Subcutaneous abdominal adipose tissue (tissue), 5 donors: ENCODE data around the gene CD79A.

Source experiments
- H3K27ac ChIP-seq: one replicate; pipeline ENCODE4 v1.7.0; 2013; ENCODE audit warnings: low read depth, mild to moderate bottlenecking, inconsistent platforms, low read length, moderate library complexity
- H3K27me3 ChIP-seq, 5 donors: one replicate each; pipeline ENCODE4 v1.7.0; 2013; ENCODE audit warnings: low read length in 5 of 5, inconsistent platforms in 1 of 5; ENCODE audit not compliant: control insufficient read depth in 5 of 5, insufficient read depth in 4 of 5
- H3K36me3 ChIP-seq, 5 donors: one replicate each; pipeline ENCODE4 v1.7.0; 2013; ENCODE audit warnings: low read length in 5 of 5; ENCODE audit not compliant: control insufficient read depth in 5 of 5, insufficient read depth in 5 of 5
- H3K4me1 ChIP-seq, 5 donors: one replicate each; pipeline ENCODE4 v1.7.0; 2013; ENCODE audit warnings: low read length in 5 of 5, mild to moderate bottlenecking in 3 of 5, moderate library complexity in 1 of 5; ENCODE audit not compliant: control insufficient read depth in 5 of 5, insufficient read depth in 5 of 5
- H3K4me3 ChIP-seq, 5 donors: one replicate each; pipeline ENCODE4 v1.7.0; 2013; ENCODE audit warnings: low read length in 5 of 5, low read depth in 1 of 5
- H3K9ac ChIP-seq, 5 donors: one replicate each; pipeline ENCODE4 v1.7.0; 2013; ENCODE audit warnings: low read length in 5 of 5, mild to moderate bottlenecking in 4 of 5, moderate library complexity in 3 of 5
- H3K9me3 ChIP-seq, 5 donors: one replicate each; pipeline ENCODE4 v1.7.0; 2013; ENCODE audit warnings: low read length in 5 of 5; ENCODE audit not compliant: control insufficient read depth in 5 of 5
- donor health status: healthy.
- donor health status: healthy.
- donor health status: healthy.
- donor health status: healthy.
- donor health status: healthy.

Gene CD79A

GRCh38 chr19:41882568-41883462 is 5.7 kb downstream of the CD79A start, which contains the start of gene ARHGEF1:
Gene ARHGEF1 (plus strand): TSS chr19:41883184. CDS start chr19:41888083, 4,899 bp downstream.
- H3K27me3 ChIP-seq: no peaks in the 10 kb centered on the region
- peak within 1 kb of the TSS; percentile 82 for H3K27ac ChIP-seq
- H3K36me3 ChIP-seq: peaks cover 0 to 6% (median 0%) of the 10 kb centered on the region in 5 donors
- H3K4me3 ChIP-seq: peak within 1 kb of the TSS; percentile 80 to 97 (median 95)
- H3K9me3 ChIP-seq: no peaks in the 10 kb centered on the region
- H3K9ac ChIP-seq: peak within 1 kb of the TSS; percentile 45 to 96 (median 94)
- peaks cover 4 to 53% (median 38%) of the 10 kb centered on the region in 5 donors for H3K4me1 ChIP-seq

DNA sequence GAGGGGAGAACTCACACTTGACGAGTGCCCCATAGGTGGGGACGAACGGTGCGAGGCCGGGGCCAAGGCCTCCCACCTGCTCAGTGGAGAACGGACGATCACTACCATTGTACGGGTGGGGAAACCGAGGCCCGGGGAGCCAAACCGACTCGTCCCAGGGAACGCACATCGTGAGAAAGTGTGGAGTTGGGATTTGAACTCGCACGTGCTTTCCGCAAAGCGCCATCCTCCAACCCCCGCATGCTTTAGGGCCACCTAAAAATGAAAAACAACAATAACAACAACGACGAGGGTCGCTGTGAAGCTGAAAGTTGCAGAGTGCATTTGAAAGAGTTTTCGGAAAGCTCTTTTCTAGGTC is 6.4 kb downstream of the CD79A start:
- Histone ChIP-seq H3K27me3 (no peaks in the 10 kb centered on the region), H3K9me3 (no peaks in the 10 kb centered on the region), H3K4me3 (peak overlapping the region; percentile 80 to 97 (median 95)), H3K9ac (peak overlapping the region; percentile 45 to 96 (median 94)), H3K27ac (peak overlapping the region; percentile 82), H3K4me1 (peaks cover 4 to 52% (median 38%) of the 10 kb centered on the region in 5 donors), H3K36me3 (peaks cover 0 to 12% (median 6%) of the 10 kb centered on the region in 5 donors)

DNA sequence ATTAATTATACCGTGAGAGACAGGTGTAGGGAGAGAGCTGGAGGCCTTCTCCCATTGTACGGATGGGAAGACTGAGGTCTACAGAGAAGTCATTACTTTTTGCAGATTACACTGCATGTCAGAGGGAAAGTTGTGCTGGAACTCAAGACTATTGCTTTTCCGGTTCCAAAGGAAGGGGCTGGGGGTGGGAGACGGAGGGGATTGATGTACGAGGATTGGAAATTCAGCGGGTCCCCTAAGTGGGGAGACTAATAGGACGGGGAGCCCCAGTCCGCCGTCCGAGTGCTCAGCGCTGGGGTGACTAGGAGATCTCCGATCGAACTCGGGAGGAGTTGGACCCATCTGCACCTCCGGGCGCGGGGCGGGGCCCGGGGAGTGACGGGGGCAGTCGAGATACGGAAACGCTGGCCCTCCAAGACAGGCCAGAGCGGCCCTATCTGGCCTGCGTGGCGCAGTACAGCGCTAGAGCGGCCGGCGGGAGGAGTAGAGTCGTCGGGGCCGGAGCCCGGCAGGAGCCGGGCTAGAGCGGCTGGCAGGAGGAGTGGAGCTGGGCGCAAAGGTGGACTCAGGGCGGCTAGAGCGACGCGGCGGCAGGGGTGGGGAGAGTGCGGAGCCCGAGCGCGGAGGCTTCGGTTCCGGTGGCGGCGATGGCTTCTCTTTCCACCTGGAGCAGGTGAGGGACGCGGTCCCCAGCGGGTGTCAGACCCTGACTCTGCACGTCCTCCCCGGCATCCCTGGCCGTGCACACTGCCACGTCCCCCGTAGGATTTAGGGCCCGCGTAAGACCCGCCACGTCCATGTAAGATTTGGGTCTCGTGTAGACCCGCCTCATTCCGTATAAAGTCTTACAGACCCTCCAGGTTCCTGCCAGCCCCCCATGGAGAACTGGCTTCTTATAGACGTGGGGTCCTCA is 7.0 kb downstream of the CD79A start:
- Histone ChIP-seq H3K4me3 (peak overlapping the region; percentile 80 to 97 (median 95)), H3K9me3 (no peaks in the 10 kb centered on the region), H3K9ac (peak overlapping the region; percentile 74 to 96 (median 94)), H3K27me3 (no peaks in the 10 kb centered on the region), H3K4me1 (peaks cover 4 to 52% (median 38%) of the 10 kb centered on the region in 5 donors), H3K36me3 (peaks cover 0 to 18% (median 10%) of the 10 kb centered on the region in 5 donors), H3K27ac (peak overlapping the region; percentile 82)

GRCh38 chr19:41886761-41887710 is 10.0 kb downstream of the CD79A start:
- Histone ChIP-seq H3K4me1 (peaks cover 4 to 52% (median 38%) of the 10 kb centered on the region in 5 donors), H3K4me3 (no peak overlapping the region), H3K27me3 (no peaks in the 10 kb centered on the region)

DNA sequence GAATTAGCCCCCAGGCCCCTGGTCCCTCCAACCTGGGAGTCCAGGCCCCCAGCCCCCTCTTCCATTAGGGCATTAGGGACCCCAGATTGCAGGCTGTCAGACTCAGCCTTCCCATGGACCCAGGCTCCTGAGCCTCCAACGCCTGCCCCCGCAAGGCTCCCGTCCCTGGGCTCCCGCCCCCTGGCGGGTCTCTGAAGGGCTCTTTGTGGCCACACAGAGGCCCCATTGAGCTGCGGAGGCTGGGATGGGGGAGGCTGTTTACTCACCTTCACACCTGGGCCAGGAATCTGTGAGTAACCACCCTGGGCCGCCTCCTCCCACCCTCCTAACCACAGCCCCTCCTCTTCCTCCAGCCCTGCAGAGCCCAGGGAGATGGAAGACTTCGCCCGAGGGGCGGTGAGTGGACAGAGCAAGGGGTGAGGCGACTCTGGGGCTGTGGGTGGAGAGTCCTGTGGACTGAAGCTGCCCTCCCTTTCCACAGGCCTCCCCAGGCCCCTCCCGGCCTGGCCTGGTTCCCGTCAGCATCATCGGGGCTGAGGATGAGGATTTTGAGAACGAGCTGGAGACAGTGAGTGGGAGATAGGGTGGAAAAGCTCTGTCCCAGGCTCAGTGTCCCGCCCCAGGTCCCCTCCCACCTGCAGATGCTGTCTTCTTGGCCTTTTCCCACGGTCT is 10.8 kb downstream of the CD79A start:
- H3K27me3 ChIP-seq: no peaks in the 10 kb centered on the region
- peaks cover 4 to 43% (median 31%) of the 10 kb centered on the region in 5 donors for H3K4me1 ChIP-seq
- H3K9me3 ChIP-seq: no peaks in the 10 kb centered on the region
- H3K9ac ChIP-seq: peak overlapping the region in 1 of 5 donors; percentile 21
- peaks cover 0 to 52% (median 28%) of the 10 kb centered on the region in 5 donors for H3K36me3 ChIP-seq
- H3K4me3 ChIP-seq: no peak overlapping the region
- H3K27ac ChIP-seq: no peak overlapping the region

More at GRCh38 chr19:41886761-41887710, 10.0 kb downstream of the CD79A start:
- H3K9me3 ChIP-seq: no peaks in the 10 kb centered on the region
- peak overlapping the region; percentile 1 to 31 (median 16) for H3K9ac ChIP-seq
- peaks cover 0 to 44% (median 20%) of the 10 kb centered on the region in 5 donors for H3K36me3 ChIP-seq
- no peak overlapping the region for H3K27ac ChIP-seq

- Histone ChIP-seq H3K4me3 (no peak overlapping the region), H3K27ac (no peak overlapping the region), H3K4me1 (peaks cover 4 to 35% (median 23%) of the 10 kb centered on the region in 5 donors), H3K27me3 (no peaks in the 10 kb centered on the region), H3K9ac (no peak overlapping the region), H3K9me3 (no peaks in the 10 kb centered on the region), H3K36me3 (peaks cover 0 to 57% (median 31%) of the 10 kb centered on the region in 5 donors)
These were observed 11.8 kb downstream of the CD79A start for GRCh38 chr19:41888926-41889325.

- Histone ChIP-seq H3K4me1 (peaks cover 2 to 28% (median 15%) of the 10 kb centered on the region in 5 donors), H3K27me3 (no peaks in the 10 kb centered on the region), H3K36me3 (peaks cover 0 to 66% (median 39%) of the 10 kb centered on the region in 5 donors), H3K27ac (no peak overlapping the region), H3K9ac (no peak overlapping the region), H3K9me3 (no peaks in the 10 kb centered on the region), H3K4me3 (no peak overlapping the region)
These were observed 12.8 kb downstream of the CD79A start for GRCh38 chr19:41889896-41890295.

DNA sequence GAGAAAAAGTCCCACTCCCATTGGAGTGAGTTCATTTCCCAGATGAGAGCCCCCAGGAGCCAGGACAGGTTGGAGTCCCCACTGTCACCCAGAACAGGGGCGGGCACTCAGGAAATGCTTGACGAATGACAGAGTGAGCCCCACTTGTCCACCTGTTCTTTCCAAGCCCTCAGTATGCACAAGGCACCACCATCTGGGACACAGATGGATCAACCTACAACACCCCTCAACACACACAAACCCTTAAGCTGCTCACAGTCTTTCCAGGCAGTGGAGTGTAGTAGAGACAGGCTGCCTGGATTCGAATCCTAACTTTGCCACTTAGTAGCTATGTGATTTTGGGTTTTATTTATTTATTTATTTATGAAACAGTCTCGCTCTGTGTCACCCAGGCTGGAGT is 13.9 kb downstream of the CD79A start:
- H3K36me3 ChIP-seq: peaks cover 0 to 76% (median 50%) of the 10 kb centered on the region in 5 donors
- H3K9ac ChIP-seq: no peak overlapping the region

More for the DNA sequence above, 13.9 kb downstream of the CD79A start:
- Histone ChIP-seq H3K4me1 (peaks cover 0 to 21% (median 10%) of the 10 kb centered on the region in 5 donors), H3K27ac (no peak overlapping the region), H3K9me3 (no peaks in the 10 kb centered on the region), H3K27me3 (no peaks in the 10 kb centered on the region), H3K4me3 (no peak overlapping the region)
